ENCODE results near the gene TASP1.
"Not testable (repeated sequence)": the region's sequence is repeated elsewhere in the genome, so short reads cannot be mapped to it uniquely, and the experiment has no call there.

The TASP1 gene

DNA sequence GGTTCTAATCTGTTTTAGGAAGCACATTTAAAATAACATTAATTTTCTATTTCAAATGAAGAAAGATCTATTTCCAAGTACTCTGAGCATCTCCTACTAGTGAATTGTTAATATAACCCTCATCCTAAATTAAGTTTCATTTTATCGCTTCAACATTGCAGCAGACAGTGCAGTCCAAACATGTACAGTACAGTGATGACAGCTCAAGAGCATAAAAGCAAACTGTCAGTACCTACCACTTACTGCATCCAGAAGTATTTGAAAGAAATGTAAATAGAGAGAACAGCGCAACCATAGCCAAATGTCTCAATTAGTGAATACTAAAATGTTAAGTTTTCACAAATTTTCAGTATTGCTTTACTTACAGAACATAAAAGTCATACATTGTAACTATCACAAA, 238.3 kb downstream of the TASP1 start:
- no peak for DNase-seq (ENCODE audit: low spot score)

DNA sequence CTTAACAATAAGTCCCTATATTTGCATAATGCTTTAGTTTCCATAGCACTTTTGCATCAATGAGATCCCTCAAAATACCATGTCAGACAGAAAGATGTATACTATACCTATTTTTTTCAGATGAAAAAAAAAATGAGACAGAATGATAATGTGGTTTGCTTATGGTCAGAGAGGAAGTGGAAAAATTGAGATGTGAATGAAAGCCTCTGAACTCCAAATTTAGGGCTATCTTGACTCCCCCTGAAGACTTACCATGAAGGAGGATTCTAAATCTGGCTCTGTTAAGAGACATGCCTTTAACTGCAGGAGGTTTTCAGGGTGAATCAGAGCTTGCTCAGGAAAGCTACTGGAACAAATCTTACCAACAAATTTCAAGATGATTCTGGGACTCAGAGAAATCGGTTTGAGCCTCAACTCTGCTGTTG, 241.4 kb downstream of the TASP1 start:
- no peak for DNase-seq (ENCODE audit: low spot score)

DNA sequence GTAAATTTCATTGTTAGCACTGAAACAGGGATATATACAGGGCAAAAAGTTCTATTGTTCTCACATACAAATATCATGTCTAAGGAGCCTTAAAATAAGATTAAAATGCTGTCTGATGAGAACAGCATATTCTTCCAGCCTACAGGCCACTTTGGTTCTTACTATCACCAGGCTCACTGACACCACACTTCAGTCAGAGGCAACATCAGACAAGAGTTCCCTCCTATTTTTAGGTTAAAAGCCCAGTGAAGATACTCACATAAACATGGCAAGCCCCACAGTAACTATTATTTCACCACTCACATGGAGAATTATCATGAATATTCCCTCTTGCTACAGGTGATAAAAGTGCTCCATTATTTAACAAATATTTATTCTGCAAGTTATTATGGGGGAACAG, 241.9 kb downstream of the TASP1 start:
- no peak for DNase-seq (ENCODE audit: low spot score)

DNA sequence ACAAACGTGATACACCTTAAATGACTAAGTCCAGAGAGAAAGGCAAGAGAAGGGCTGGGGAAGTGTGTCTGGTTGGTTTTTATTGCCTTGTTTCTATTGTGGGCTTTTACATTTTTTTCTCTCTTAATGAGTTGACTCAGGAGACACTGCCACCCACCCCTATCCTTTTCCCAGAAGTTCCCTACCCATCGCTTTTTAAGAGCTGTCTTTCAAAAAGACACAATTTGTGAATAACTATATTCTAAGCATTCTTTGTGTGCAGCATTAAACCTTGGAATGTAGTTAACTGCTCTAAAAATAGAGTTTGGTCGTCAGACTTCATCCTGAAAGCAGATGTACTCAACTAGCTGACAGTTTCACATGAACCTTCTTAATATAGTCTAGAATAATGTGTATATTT, 242.7 kb downstream of the TASP1 start:
- DNase-seq (ENCODE audit: low spot score), result no peak

DNA sequence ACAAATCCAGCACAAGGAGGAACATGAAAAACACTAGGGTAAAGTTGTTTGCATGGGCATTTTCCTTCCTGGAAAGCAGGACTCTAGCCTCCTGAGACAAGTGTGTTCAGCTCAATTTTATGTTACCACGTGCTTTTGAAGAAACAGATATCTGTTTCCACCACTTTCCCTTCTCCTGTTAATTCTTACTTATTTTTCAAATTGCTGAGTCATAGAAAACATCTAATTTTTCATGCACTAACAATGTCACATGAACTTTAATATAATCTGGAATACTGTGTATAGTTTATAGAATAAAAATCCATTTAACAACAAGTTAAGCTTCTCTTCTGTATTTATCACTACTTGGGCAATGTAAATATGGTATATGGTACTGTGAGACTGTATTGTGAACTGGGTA, 243.5 kb downstream of the TASP1 start:
- no peak for DNase-seq (ENCODE audit: low spot score)

DNA sequence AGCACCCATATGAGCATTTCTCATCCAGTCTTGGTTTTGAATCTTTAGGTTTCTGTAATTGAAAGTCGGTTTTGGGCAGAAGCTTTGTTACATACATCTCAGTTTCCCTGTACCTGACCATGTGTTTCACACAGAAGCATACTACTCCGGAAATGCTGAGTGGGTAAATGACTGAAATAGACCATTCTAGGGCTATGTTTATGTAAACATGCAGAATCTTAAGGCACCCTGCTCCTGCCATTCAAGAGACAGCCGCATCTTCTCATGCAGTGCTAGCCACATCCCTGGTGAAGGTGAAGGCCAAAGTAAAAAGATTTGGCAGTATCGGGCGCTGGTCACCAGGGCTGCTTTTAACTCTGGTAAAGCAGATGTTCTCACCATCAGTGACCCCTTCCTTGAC, 246.3 kb downstream of the TASP1 start:
- DNase-seq (ENCODE audit: low spot score), result no peak

DNA sequence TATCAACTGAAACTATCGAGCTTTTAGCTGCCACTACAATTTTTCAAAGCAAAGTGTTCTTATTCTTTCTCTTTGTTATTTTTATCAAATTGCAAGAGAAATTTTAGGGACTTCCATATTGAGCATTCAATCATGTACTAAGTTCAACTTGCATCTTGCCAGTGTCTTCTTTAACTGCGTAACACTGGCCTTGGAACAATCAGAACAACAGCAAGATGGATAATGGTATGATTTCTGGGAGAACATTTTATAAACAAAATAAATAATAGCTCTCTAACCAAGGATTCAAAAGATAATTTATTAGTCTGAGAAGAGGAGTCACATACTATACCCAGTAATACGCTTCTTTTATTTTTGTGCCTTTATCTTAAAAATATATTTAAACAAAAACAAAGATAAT, 249.6 kb downstream of the TASP1 start:
- DNase-seq (ENCODE audit: low spot score), result no peak

DNA sequence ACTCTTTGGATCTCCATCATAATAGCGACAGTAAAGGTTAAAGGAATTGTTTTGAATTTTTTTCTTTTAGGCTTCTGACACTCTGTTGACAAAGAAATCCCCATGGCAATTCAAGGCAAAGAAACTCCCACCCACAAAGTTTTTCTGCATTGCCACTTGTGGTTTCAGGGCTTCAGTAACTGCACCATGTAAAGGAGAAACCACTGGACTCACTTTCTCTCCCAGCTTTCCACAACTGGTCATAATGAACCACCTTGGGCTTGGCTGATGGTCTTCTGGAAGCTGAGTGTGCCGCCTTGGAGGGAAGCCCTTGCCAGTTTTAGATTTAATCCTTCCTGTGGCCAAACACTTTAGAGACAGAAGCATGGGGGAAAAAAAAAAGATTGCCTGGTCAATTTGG, 254.6 kb downstream of the TASP1 start:
- DNase-seq (ENCODE audit: low spot score), result no peak

DNA sequence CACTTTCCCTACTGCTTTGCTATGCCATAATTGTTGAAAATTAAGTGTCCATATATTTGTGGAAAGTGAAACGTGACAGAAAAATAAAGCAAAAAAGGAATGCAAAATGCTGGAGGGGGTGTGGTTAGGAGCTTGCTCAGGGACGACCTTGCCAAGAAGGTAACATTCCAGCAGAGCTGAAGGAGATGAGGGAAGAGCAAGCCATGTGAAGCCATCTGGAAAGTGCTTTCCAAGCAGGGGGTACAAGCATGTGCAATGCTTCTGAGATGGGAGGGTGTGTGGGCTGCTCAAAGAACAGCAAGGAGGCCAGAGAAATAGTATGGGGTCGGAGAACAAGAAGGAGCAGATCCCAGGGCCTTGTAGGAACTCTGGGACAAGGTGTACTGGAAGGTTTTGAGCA, 255.9 kb downstream of the TASP1 start:
- DNase-seq (ENCODE audit: low spot score), result no peak

DNA sequence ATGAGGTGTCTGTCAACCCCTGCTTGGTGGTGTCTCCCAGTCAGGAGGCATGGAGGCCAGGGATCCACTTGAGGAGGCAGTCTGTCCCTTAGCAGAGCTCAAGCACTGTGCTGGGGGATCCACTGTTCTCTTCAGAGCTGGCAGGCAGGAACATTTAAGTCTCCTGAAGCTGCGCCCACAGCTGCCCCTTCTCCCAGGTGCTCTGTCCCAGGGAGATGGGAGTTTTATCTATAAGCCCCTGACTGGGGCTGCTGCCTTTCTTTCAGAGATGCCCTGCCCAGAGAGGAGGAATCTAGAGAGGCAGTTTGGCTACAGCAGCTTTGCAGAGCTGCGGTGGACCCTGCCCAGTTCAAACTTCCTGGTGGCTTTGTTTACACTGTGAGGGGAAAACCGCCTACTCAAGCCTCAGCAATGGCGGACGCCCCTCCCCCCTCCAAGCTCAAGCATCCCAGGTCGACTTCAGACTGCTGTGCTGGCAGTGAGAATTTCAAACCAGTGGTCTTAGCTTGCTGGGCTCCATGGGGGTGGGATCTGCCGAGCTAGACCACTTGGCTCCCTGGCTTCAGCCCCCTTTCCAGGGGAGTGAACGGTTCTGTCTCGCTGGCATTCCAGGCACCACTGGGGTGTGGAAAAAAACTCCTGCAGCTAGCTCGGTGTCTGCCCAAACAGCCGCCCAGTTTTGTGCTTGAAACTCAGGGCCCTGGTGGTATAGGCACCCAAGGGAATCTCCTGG, 258.1 kb downstream of the TASP1 start:
- DNase-seq (ENCODE audit: low spot score), result not testable (repeated sequence)

DNA sequence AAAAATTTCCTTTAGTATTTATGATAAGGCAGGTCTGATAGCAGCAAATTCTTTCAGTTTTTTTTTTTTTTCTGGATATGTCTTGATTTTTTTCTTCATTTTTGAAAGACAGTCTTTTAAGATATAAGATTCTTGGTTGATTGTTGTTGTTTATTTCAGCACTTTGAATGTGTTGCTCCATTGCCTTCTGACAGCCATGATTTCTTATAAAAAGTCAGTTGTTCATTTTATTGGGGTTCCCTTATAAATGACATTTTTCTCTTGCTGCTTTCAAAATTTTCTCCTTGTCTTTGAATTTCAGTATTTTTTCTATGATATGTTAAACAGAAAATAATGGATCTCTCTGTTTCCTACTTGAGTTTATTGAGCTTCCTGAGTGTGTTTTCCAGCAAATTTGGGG, 265.3 kb downstream of the TASP1 start:
- no peak for DNase-seq (ENCODE audit: low spot score)

DNA sequence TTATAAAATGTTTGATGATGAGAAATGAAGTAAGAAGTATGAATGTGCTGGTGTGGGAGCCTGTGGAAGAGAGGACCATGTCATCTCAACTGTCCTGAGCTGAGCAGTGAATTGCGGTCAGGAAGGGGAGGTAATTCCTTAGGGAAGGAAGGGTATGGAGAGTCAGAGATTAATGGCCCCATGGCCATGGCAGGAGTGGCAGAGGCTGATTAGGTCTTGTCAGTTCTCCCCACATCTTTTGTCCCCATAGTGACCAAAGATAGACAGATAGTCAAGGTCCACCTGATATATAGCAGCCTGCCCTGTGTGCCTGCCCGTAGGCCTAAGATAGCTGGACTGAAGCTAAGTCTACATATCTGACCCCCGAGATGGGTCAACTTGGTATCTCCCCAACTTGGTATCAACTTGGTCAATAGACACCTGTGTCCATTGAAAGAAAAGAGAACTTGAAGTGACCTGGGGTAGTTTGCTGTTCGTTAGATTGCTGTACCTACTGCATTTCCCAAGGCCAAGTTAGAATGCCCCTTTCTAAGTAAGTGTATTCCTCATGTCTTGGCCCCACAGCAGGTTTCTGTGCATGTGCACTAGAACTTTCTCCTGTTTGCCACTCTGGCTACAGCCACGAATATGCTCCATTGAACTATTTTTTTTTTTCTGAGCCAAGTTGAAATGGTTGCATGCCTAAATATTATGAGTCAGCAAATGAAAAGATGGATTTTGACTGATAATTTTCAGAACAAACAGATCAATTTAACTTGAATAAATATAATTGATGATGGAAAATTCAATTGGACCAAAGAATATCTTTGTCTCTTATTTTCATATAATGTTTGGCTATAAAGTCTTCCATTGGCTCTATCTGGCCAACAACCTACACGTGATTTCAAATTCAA, 274.2 kb downstream of the TASP1 start:
- no peak for DNase-seq (ENCODE audit: low spot score)

DNA sequence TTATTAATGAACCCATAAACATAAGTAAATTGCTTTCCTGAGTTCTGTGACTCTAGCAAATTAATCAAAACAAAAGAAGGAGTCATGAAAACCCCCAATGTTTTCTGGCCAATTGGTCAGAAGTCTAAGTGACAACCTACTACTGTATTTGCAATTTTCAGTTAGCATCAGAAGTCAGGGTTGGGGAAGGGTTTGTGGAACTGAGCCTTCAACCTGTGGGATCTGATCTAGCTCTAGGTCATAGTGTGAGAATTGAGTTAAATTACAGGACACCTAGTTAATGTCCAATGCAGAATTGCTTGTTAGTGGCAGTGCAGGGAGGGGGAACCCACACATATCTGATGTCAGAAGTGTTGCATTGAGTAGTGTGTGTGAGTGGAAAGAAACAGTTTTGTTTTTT, 275.3 kb downstream of the TASP1 start:
- no peak for DNase-seq (ENCODE audit: low spot score)

DNA sequence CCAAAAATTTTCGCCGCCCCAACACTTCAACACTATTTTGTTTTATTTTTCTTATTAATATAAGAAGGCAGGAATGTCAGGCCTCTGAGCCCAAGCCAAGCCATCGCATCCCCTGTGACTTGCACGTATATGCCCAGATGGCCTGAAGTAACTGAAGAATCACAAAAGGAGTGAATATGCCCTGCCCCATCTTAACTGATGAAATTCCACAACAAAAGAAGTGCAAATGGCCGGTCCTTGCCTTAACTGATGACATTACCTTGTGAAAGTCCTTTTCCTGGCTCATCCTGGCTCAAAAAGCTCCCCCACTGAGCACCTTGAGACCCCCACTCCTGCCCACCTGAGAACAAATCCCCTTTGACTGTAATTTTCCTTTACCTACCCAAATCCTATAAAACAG, 276.6 kb downstream of the TASP1 start:
- not testable (repeated sequence) for DNase-seq (ENCODE audit: low spot score)

DNA sequence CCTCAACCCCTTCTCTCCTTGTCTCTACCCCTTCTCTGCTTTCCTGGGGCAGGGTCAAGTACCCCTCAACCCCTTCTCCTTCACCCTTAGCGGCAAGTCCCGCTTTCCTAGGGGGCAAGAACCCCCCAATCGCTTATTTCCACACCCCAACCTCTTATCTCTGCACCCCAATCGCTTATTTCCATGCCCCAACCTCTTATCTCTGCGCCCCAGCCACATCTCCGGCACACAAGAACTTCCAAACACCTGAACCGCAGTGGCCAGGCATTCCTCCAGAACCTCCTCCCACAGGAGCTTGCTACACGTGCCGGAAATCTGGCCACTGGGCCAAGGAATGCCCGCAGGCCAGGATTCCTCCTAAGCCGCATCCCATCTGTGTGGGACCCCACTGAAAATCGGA, 279.8 kb downstream of the TASP1 start:
- DNase-seq (ENCODE audit: low spot score), result not testable (repeated sequence)

DNA sequence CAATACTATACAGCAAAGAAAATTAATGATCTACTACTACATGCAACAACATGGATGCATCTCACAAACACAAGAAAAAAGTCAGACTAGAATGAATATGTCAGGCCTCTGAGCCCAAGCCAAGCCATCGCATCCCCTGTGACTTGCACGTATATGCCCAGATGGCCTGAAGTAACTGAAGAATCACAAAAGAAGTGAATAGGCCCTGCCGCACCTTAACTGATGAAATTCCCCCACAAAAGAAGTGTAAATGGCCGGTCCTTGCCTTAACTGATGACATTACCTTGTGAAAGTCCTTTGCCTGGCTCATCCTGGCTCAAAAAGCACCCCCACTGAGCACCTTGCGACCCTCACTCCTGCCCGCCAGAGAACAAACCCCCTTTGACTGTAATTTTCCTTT, 280.9 kb downstream of the TASP1 start:
- not testable (repeated sequence) for DNase-seq (ENCODE audit: low spot score)

DNA sequence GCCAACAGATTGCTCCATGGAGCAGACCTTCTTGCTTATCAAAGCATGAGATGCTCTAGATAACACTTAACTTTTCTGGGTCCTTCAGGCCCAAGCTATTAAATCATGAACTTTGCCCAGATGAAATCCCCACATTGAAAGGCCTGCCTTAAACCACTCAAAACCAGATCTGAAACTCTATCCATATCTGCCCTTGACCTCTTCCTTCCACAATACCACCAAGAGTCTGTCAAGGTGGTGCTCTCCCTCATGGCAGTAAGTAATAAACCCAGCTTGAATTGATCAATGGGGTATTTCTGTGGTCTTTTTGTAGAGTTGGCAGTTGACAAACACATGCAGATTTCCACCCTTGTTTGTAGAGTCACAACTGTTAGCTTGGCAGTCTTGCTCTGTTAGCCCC, 282.1 kb downstream of the TASP1 start:
- DNase-seq (ENCODE audit: low spot score), result no peak

DNA sequence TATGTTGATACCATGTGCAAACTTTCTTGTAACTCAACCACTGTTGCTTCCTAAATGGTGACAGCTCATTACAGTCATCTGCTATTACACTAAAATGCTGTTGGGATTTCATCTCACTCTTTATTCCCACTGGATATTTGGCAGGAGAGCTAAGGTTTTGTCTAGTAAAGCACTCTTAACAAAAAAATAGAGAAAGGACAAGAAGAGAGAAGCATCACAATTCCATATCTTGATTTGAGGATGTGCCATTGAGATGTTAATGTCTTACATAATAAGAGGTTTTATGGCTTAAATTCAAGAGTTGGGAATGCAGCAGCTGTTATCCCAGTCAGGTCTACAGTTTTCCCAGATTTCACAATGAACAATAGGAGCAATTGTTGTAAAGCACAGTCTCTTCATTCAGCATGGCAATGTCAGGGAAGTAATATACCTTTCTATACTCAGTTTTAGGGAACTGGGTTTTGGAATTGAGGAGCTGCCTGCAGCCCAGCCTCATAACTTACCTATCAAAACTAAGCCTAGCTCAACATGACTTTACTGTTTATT, 282.7 kb downstream of the TASP1 start:
- no peak for DNase-seq (ENCODE audit: low spot score)

DNA sequence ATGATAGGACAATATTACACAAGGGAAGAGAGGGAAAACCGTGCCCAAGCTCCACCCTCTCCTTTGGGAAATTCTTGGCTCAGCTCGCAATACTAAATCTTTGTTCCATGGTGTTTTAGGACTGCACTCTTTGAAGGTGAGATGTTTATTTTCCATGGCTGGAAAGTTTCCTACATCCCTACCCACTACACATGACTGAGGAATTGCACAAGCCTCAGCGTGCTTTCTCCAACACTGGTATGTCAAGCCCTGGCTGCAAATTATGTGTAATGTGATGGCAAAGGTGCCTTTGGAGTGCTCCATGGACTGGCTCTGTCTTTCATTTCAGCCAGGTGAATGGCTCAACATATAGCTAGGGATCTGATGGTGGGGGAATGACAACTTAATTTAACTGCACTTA, 283.3 kb downstream of the TASP1 start:
- DNase-seq (ENCODE audit: low spot score), result no peak

DNA sequence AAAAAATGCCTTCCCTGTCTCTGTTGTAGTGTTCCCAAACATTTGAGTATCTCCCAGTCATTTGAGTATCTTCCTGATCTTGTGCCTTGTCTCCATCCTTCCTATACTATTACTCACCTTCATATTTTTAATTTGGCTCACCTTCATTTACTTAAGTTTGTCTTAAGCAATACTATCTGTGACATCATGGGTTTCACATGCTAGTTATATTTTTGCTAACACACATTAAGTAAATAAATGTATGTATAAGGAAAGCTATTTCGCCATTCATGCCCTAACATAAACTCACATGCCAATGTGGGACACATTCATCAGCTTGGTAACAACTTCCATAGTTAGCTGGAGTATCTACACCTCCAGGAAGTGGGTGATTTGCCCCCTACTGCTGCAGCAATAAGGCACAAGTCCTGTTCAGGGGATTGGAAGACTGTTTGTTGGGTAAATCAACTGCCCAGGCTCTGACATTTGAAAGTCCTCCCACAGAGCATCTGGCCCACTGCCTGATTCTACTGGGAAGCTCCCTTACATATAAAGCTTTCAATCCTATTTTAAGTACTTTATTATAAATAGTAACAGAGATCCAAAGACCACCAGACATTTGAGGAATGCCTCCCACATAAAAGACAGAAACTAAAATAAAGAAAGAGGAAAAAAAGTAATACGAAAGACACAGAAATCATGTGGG, 285.3 kb downstream of the TASP1 start:
- DNase-seq (ENCODE audit: low spot score), result no peak

DNA sequence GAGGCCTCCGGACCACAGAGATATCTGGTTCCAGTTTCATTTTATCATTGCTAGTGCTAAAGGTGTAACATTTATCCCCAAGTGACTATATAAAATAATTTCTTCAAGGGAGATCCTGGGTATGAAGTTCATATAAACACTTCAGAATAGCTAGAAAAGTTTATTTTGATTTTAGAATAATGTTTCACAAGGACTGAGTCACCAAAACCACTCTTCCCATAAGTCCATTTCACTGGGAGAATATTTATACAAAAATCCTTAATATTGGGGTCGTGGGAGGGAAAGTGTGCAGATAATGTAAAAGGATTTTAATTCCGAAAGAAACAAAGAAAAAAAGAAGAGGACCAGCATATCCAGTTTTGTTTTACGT, 289.5 kb downstream of the TASP1 start:
- no peak for DNase-seq (ENCODE audit: low spot score)

Data from globus pallidus (tissue), 1 donor.